SK-N-MC (cell line): ENCODE data around the gene PPP1R15B.

Source experiments
- DNase-seq: peaks from one replicate; pipeline ENCODE4 v3.0.0-alpha.2; 2011; ENCODE audit warnings: low read depth, low spot score
- H3K27ac ChIP-seq: fragments of 200-600 bp; sonication (generic); 2 replicates; pipeline ENCODE4 v1.5.1; 2016; ENCODE audit warnings: mixed run types
- H3K36me3 ChIP-seq: fragments of 200-600 bp; sonication (generic); 2 replicates; pipeline ENCODE4 v1.6.1; 2017; ENCODE audit warnings: antibody characterized with exemption, low read length, mixed read lengths; ENCODE audit not compliant: insufficient read depth
- H3K4me3 ChIP-seq: fragments of 200-600 bp; sonication (generic); 2 replicates; pipeline ENCODE4 v1.5.1; 2016
- H3K9ac ChIP-seq: fragments of 200-600 bp; sonication (generic); 2 replicates; pipeline ENCODE4 v1.8.0; 2017; ENCODE audit warnings: mixed run types, mixed read lengths; ENCODE audit not compliant: insufficient read length
- H3K9me3 ChIP-seq: fragments of 200-600 bp; sonication (generic); 2 replicates; pipeline ENCODE4 v1.6.1; 2017; ENCODE audit warnings: low read depth, mild to moderate bottlenecking, antibody characterized with exemption, low read length, moderate library complexity, mixed read lengths
- EZH2 ChIP-seq: fragments of 200-600 bp; sonication (generic); IDR thresholded peaks from one replicate; pipeline ENCODE4 v1.6.1; 2017; ENCODE audit warnings: antibody characterized with exemption
- FOXP2 ChIP-seq: optimal IDR thresholded peaks from 2 replicates; pipeline ENCODE3; 2011; ENCODE audit warnings: mild to moderate bottlenecking, moderate library complexity; ENCODE audit not compliant: insufficient read depth; ENCODE audit errors: extremely low read length, control extremely low read depth
- POLR2AphosphoS5 ChIP-seq: IDR thresholded peaks from 2 replicates; pipeline ENCODE4 v1.6.1; 2012; ENCODE audit warnings: mild to moderate bottlenecking, low read depth, low read length, borderline replicate concordance

Gene PPP1R15B

DNA sequence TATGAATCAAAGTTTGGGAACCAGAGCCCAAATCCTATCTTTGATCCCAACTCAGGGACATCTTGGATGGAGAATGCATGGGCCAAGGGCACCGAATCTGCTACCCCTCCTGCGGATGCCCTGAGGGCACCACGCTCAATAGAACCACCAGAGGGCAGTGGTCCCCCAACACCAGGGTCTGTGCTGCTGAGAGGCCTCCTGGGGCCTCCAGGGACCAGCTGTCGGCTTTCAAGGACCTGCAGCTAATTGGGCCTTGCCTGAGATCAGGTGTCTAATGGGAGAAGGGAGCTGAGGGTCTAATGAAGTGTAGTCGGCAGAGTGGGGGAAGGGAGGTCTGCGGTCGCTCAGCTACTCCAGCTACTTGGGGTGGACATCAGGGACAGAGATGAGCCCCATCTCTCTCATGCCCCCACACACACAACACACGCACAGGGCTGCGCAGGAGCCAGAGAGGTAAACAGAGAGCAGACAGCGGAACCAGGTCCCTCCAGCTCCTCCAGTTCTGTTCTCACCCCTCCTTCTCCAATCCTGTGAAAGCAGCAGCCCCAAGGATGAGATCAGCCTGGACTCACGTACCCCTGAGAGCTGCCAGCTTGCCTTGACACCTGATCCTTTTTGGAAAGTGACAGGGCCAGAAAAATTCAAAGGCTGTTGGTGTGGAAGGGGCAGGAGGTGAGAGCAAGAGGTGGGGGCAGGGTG lies 34.9 kb upstream of the PPP1R15B start:
- no peak overlapping the region for H3K9ac ChIP-seq
- DNase-seq: no peak
- peaks cover 11% of the 10 kb centered on the region; the same call in 1 of the 2 replicates for H3K36me3 ChIP-seq
- H3K4me3 ChIP-seq: no peak overlapping the region
- no peak overlapping the region for H3K27ac ChIP-seq
- no peaks in the 10 kb centered on the region for H3K9me3 ChIP-seq
- TF ChIP-seq EZH2 (no peak), FOXP2 (no peak), POLR2AphosphoS5 (no peak)

DNA sequence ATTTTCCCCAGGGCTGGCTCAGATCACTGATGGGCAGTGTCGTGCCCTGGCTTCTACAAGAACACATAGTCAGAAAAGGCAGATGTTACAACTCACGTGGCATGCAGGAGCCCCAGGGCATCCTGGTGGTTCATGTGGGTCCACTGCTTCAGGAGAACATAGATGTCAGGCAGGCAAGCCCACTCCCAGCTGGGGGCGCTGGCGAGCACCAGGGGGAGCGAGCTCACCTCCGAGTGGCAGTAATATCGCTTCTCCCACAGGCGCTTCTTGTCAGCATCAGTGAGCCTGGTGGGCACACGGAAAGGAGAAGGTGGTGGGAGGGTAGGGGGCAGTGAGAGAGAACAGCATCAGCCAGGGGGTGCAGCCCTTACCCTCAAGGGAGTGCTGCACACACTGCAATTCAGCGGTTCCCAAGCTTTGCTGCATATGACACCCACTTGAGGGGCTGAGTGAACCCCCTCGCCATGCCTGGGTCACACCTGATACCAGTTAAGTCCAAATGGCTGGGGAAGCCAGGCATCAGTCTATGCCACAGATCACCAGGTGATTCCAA lies 34.3 kb upstream of the PPP1R15B start:
- no peak overlapping the region for H3K9ac ChIP-seq
- H3K4me3 ChIP-seq: no peak overlapping the region
- no peak overlapping the region for H3K27ac ChIP-seq
- DNase-seq: no peak
- TF ChIP-seq FOXP2 (no peak), EZH2 (no peak)
- H3K36me3 ChIP-seq: peaks cover 15% of the 10 kb centered on the region; the same call in 1 of the 2 replicates
- no peaks in the 10 kb centered on the region for H3K9me3 ChIP-seq

DNA sequence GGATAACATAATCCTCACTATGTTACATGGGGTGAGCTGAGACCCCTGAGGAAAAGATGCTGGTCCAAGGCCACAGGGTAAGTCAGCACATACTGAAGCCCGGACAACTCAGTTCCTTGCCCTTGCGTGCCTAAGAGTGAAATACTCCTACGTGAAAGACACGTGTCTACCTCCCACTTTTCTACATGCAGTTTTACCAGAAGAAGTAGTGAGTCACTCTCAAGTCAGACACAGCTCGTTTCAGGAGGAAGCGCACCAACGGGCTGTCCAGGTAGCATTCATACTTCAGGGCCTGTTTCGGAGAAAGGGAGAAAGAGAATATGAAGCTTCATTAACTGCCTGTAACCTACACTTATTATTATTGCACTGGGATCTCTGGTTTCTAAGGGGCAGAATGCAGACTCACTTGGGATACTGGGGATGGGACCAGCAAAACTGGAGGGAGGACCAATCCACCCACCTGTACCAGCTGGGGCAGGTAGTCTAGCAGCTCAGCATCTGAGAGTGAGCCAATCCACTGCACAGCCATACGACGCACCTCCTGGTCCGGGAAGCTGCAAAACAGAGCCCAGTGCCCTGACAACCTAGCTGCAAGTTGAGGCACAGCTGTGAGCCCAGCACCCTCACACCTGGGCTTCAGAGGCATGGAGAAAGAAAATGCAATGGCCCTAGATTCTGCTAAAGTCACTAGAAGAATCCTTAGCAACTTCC lies 32.4 kb upstream of the PPP1R15B start:
- DNase-seq: no peak
- peaks cover 15% of the 10 kb centered on the region; the same call in 1 of the 2 replicates for H3K36me3 ChIP-seq
- TF ChIP-seq POLR2AphosphoS5 (no peak), FOXP2 (no peak), EZH2 (no peak)
- H3K9ac ChIP-seq: no peak overlapping the region
- H3K9me3 ChIP-seq: no peaks in the 10 kb centered on the region
- no peak overlapping the region for H3K27ac ChIP-seq
- H3K4me3 ChIP-seq: no peak overlapping the region

DNA sequence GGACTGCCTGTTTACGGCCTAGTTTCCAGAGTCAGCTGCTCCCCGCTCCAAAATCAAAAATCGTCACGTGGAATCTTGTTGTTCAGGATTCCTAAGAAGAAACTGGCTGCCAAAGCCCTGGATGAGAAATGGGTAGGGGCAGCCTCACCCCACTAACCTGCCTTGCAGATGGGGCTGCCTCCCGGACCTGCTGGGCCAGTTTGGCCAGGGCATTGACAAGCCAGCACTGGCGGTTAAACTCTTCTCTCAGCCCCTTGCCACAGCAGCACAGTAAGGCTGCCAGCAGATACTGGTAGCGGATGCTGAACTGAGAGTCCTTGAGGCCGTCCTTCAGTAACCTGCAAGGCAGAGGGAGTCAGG lies 31.6 kb upstream of the PPP1R15B start:
- H3K9me3 ChIP-seq: no peaks in the 10 kb centered on the region
- H3K27ac ChIP-seq: no peak overlapping the region
- TF ChIP-seq EZH2 (no peak), POLR2AphosphoS5 (no peak), FOXP2 (no peak)
- no peak for DNase-seq
- no peak overlapping the region for H3K4me3 ChIP-seq
- H3K9ac ChIP-seq: no peak overlapping the region
- peaks cover 15% of the 10 kb centered on the region; the same call in 1 of the 2 replicates for H3K36me3 ChIP-seq

DNA sequence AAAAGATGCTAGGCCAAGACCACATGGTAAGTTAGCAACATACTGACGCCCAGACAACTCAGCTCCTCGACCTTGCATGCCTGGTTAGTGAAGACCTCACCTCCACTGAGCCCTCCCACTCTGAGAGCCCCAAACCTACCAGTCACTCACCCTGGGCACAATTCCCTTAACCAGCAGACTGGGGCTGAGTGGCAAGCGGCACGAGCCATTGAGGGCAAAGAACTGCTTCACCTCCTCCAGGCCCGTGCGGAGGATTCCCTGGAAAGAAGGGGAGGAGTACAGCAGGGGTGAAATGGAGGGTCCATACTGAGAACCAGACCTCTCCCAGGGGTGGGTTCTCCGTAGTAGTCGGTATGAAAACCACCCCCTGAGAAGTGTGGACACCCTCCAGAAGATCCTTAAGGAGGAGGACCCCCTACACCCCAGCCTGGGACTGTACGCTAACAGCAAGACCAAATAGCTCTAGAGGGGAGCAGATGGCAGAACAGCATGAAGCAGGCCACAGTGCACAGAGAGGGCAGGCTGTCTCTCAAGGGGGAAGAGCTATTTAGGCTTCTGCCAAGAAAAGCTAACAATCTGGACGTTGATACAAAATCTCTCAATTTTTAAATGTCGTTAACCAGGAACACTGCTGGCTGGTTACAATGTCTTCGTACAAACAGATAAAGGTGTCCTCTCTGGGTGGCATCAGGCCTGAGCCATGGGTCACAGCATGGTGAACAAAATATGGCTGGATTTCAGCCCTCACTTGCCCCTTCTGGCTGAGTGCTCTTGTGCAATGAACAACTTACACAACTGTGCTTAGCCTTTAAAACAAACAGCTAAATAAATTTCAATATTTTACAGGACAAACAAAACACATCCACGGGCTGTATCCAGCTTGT lies 31.0 kb upstream of the PPP1R15B start:
- H3K4me3 ChIP-seq: no peak overlapping the region
- H3K9me3 ChIP-seq: no peaks in the 10 kb centered on the region
- no peak for DNase-seq
- no peak overlapping the region for H3K9ac ChIP-seq
- H3K27ac ChIP-seq: no peak overlapping the region
- TF ChIP-seq POLR2AphosphoS5 (no peak), EZH2 (no peak)
- peaks cover 15% of the 10 kb centered on the region; the same call in 1 of the 2 replicates for H3K36me3 ChIP-seq

DNA sequence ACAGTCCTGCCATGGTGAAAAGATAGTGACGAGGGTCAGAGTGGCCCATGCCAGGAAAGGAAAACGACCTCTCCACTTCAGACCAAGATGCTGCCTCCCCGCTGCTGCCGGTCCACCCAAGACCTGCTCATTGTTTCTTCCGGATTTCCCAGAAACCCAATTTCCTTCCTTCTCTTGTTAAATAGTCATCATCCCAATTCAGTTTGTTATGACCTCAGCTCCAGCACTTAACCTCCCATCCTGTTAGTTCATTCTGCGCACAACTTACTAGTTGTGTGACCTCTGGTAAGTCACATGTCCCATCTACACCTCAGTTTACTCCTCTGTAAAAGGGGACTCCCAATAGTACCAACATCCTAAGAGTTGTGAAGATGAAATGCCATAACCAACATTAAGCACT lies 29.9 kb upstream of the PPP1R15B start:
- DNase-seq: no peak
- Histone ChIP-seq H3K36me3 (peaks cover 15% of the 10 kb centered on the region; the same call in 1 of the 2 replicates), H3K4me3 (no peak overlapping the region), H3K9me3 (no peaks in the 10 kb centered on the region), H3K9ac (no peak overlapping the region), H3K27ac (no peak overlapping the region)
- TF ChIP-seq POLR2AphosphoS5 (no peak), FOXP2 (no peak)

DNA sequence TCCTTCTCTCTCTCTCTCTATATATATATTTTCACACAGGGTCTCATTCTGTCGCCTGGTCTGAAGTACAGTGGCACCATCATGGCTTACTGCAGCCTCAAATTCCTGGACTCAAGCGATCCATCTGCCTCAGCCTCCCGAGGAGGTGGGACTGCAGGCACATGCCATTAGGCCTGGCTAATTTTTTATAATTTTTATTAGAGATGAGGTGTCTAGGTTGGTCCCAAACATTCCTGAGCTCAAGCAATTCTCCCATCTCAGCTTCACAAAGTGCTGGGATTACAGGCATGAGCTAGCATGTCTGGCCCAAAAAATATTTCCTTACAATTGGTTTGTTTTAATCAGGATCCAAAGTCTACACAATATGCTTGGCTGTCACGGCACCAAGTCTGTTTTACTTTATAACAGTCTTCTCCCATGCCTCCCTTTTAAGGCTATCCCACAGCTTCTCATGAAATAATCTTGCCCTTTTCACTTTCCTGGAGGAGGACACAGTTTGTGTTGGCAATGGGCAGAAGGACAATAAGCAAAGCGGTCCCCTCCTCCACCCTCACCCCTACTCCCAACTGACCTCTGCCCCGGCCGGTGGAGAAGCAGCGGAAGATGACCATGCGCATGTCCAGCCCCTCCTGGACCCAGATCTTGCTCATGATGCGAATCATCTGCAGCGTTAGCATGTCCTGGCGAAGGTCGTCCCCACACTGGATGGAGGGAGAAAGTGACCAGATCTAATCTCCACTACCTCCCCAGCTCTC lies 28.2 kb upstream of the PPP1R15B start:
- TF ChIP-seq POLR2AphosphoS5 (no peak), EZH2 (no peak), FOXP2 (no peak)
- no peak for DNase-seq
- peaks cover 15% of the 10 kb centered on the region; the same call in 1 of the 2 replicates for H3K36me3 ChIP-seq
- no peak overlapping the region for H3K4me3 ChIP-seq
- no peak overlapping the region for H3K27ac ChIP-seq
- H3K9me3 ChIP-seq: no peaks in the 10 kb centered on the region
- H3K9ac ChIP-seq: no peak overlapping the region
